ENCODE results near the gene SPA17.

Gene SPA17

DNA sequence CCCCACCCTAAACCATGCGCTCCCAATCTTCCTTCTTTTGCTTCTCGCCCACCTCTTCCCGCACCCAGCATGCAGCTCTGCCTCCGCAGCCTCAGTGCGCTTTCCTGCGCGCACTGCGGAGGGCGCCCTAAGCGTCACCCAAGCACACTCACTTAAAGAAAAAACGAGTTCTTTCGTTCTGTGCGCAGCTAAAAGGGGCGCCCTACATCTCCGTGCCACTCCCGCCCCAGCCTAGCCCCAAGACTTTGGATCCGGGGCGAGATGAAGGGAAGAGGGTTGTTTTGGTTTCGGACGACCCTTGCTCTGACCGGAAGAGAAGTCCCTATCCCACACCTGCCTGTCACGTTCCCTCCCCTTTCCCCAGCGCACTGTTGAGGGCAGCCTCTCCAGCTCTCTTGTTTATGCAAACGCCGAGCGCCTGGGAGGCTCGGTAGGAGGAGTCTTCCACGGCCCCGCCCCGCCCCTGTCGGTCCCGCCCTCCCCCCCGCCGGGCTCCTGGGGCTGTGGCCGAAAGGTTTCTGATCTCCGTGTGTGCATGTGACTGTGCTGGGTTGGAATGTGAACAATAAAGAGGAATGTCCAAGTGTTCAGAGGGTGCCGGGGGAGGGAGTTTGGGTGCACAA is 73.0 kb downstream of the SPA17 start:
- H3K27ac ChIP-seq (ENCODE audit: low read depth in 2 of 2, low read length in 2 of 2), result peak overlapping the region; percentile 87 to 93
- no peaks in the 10 kb centered on the region for H3K9me3 ChIP-seq (ENCODE audit: control insufficient read depth in 2 of 2, low read length in 2 of 2)
- peak overlapping the region; percentile 64 to 83 for H3K9ac ChIP-seq (ENCODE audit: low read depth in 1 of 2, low read length in 2 of 2)
- H3K27me3 ChIP-seq (ENCODE audit: control insufficient read depth in 2 of 2, insufficient read depth in 2 of 2, low read length in 2 of 2), result peaks cover 0 to 5% of the 10 kb centered on the region in 2 donors
- H3K4me3 ChIP-seq (ENCODE audit: low read length in 2 of 2), result peak overlapping the region; percentile 76 to 91
- no peaks in the 10 kb centered on the region for H3K36me3 ChIP-seq (ENCODE audit: control insufficient read depth in 2 of 2, insufficient read depth in 2 of 2, low read length in 2 of 2)
- H3K4me1 ChIP-seq (ENCODE audit: control insufficient read depth in 2 of 2, insufficient read depth in 2 of 2, low read length in 2 of 2), result peaks cover 26 to 35% of the 10 kb centered on the region in 2 donors

All from mucosa of rectum (tissue), 2 donors.